Head of caudate nucleus (tissue), 42 donors: ENCODE data around the gene NUCB1.
"Not testable (repeated sequence)": the region's sequence is repeated elsewhere in the genome, so short reads cannot be mapped to it uniquely, and the experiment has no call there.

Experiments
- DNase-seq, 42 donors: peaks; one replicate each; pipeline versions ENCODE4 v3.0.0 to v3.0.0-alpha.2; 2020 to 2021; ENCODE audit warnings: mixed read lengths in 7 of 42
- intact Hi-C: fragments of 100-400 bp; cut with DNase I; formaldehyde crosslinking; loops from one replicate; pipeline ENCODE4 v1.15.0; 2022

NUCB1 gene

DNA sequence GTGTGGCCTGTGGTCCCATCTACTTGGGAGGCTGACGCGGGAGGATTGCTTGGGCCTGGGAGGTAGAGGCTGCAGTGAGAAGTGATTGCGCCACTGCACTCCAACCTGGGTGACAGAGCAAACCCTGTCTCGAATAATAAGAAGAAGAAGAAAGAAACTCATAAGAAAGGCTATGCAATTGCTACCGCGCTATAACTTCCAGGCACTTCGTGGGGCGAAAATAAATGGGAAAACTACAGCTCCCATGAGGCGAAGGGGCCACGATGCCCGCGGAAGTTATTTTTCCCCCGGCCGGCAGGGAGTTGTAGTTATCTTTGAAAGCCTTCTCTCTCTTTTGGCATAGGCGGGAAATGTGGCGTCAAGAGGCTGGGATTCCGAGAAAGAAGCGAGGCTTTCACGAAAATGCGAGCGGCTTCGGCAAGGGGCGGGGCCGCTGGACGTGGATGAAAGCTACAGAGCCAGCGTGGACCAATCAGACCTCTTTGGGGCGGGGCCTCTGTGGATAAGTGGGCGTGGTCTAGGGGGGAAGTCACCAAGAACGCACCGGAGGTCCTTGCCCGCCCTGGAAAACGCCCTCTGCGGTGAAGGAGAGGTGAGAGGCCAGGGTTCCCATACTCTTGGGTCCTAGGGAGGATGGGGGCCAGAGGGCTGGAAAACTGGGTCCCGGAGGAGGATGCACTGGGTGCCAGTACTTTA, at the start of gene NUCB1:
TSS of gene NUCB1 (plus strand) at position 532 of the 696 bp plus-strand sequence. CDS start 485 bp downstream, outside the sequence.
- DNase-seq = peak; percentile 97 to 100 (median 99)
- intact Hi-C loops = no loop called here

DNA sequence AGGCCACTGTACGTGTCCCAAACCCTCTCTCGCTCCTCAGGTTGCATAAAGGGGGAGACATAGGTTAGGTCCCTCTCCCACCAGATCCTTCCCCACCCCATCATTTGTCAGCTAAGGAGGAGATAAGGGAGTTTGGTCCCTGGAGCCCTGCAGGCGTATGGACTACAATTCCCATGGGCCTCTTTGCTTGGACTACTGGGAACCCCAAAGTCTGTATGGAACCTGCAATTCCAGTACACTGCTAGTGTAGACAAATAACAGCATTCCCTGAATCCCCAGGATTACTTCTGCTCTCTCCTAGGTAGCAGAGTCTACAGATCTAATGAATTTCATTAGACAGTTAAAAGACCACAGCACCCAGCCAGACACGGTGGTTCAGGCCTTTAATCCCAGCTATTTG, 47.8 kb upstream of the NUCB1 start:
- DNase-seq = no peak
- intact Hi-C loops = no loop called here

DNA sequence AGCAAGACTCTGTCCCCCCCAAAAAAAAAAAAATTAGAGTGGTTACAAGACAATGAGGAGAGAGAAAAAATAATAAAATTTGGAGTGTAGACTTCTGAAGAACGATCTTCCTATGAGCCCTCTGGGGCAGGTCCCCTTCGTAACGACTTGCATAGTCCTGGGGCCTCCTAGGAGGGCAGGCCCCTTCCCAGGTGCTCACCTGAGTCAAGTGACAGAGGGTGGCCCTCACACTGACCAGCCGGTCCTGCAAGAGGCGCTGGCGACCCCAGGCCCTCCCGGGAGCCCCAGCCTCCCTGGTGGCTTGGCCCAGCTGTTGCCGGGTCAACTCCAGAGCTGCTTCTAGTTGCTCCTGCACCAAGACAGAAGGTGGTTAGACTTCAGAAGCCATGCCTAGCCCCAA, 46.6 kb upstream of the NUCB1 start:
- intact Hi-C loops = no loop called here

DNA sequence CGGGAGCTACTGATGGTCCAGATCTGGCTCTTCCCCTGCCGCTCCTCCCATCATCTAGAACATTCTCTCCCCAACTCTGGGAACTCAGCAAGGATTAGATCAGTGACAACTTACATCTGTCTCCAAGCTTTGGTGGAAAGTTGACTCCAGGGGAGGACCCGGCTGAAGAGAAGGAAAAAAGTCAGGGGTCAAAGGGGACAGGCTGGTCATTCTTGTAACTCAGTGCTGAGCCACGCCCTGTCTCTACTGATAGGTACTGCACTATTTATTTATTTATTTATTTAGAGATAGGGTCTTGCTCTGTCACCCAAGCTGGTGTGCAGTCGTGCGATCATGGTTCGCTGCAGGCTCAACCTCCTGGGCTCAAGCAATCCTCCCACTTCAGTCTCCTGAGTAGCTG, 46.0 kb upstream of the NUCB1 start:
- intact Hi-C loops = no loop called here

More for the DNA sequence above, 46.6 kb upstream of the NUCB1 start:
- DNase-seq = no peak

DNA sequence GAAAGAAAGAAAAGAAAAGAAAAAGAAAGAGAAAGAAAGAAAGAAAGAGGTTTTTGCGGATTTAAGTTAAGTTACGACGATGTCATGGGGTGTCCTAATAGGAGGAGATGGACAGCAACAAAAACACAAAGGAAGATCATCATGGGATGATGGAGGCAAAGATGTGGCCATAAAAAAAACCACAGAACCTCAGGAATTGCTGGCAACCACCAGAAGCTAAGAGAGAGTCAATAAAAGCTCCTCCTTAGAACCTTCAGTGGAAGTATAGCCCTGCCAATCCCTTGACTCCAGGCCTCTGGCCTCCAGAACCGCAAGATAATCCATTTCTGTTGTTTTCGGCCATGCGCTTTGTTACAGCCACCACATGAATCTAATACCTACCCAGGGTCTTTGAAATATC, 43.2 kb upstream of the NUCB1 start:
- intact Hi-C loops = no loop called here

More for the DNA sequence above, 46.0 kb upstream of the NUCB1 start:
- no peak for DNase-seq

DNA sequence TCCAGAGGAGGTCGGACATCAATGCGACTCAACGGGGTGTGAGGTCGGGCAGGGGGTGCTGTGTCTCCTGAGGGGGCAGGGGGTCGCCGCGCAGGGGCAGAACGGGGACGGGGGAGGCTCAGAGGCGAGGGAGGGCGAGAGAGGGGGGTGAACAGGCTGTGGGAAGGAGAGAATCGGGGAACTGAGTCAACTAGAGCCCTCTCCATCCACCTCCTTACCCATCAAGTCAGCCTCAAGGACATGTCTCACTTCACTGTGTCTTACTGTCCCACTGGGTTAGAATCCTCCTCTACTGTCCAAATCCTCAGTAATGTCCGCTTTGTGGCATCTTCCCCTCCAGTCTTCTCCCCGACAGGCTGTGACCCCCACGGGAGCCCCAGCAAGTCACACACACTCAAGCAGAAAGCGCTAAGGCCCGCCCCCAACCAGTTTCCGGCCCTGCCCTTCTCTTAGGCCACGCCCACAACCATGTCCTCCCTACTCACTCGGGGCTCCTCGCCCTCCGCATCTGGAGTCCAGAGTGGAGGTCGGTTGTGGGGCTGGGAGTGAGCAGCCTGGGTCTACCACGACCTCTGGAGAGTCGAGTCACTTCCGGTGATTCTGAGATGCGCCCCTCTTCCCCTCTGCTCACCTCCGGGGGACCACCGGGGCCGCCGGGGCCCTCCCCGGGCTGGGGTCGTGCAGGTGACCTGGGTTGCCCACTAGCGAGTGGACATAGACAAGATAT, 41.0 kb upstream of the NUCB1 start:
- peak in 12 of 42 donors; percentile 26 to 61 (median 43) for DNase-seq
- intact Hi-C loops = no loop called here

More for the DNA sequence above, 43.2 kb upstream of the NUCB1 start:
- no peak for DNase-seq

DNA sequence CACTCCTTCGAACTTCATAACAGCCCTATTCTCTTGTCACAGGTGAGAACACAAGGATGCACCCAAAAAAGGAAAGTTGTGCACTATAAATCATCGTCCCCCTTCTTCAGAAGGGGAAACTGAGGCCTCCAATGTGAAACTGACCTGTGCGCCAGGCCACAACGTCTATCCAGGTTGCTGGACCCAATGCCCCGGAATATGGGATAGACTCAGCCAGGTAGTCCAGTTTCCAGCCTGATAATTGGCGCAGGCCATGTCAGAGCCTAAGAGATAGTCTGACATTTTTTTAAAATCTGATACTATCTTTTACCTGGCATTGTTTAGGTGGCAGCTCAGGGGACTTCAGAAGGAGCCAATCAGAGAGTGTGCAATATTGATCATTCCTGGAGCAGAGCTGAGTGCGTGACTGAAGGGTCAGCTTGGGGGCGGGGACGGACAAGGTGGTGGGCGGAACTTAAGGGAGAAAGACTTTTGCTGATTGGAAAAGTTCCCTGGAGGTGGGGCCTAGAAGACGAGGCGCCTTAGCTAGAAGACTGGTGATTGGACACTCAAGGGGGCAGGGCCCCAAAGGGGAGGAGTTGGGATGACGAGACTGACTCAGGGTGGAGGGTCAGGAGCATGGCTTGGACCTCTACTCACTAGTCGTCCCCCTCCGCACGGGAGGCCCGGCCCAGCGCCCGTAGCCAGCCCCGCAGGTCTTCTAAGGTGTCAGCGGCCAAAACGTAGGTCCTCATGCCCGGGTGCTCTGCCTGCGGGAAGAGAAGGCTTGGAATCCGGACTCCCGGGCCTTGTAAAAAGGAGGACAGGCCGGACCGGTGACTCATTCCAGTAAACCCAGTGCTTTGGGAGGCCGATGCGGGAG, 40.2 kb upstream of the NUCB1 start:
- intact Hi-C loops = no loop called here

DNA sequence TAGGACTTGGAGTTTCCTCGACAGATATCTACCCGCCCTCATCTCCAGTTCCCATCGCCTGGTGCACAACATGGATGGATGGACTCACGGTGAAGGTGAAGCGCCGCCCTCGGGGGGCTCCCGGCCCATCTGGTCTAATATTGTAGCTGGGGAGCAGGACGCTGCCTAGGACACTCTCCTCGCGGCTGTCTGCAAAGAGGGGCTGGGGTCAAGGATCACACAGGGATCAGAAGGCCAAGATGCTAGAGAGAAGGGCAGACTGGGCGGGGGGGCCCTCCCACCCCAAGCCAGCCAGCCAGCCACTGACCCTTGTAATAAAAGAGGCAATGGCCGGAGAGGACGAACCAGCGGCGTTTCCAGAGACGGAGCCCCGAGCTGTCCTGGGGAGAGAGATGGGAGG, 38.8 kb upstream of the NUCB1 start:
- intact Hi-C loops = no loop called here
- DNase-seq = no peak

More for the DNA sequence above, 40.2 kb upstream of the NUCB1 start:
- DNase-seq = peak in 4 of 42 donors; percentile 23 to 51 (median 36)

DNA sequence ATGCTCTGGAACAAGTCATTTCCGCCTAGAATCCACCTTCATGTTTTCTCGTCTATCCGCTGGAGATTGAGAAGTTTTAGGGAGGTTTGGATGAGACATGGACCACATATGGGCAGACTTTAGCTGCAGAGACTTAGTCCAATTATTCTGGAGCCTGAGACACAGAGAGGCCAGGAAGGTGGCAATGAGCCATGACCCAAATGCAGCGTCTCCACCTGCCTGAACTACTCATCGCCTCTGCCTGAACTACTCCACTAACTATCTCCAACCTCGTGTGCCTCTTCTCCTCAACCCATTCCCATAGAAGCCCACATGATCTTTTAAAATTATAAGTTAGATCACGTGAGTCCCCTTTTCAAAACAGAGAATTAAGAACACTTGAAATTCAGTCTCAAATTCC, 37.3 kb upstream of the NUCB1 start:
- DNase-seq = no peak
- intact Hi-C loops = no loop called here

DNA sequence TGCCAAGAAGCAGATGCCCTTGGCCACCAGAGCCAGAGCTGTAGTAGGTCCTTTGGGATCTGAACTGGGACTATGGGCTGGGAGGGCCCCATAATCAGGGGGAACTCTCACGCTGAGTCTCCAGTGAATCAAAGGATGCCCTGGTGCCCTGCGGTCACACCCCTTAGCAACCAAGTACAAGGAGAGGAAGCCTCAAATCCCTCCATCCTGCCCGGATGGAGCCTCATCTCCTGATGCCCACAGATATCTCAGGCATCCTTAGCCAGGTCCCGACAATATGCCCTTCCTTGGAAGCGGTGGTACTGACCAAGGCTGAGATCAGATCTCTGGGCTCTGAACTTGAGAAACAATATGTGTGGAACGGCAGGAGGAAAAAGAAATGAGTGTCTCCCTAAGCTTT, 33.4 kb upstream of the NUCB1 start:
- DNase-seq = no peak
- intact Hi-C loops = no loop called here

DNA sequence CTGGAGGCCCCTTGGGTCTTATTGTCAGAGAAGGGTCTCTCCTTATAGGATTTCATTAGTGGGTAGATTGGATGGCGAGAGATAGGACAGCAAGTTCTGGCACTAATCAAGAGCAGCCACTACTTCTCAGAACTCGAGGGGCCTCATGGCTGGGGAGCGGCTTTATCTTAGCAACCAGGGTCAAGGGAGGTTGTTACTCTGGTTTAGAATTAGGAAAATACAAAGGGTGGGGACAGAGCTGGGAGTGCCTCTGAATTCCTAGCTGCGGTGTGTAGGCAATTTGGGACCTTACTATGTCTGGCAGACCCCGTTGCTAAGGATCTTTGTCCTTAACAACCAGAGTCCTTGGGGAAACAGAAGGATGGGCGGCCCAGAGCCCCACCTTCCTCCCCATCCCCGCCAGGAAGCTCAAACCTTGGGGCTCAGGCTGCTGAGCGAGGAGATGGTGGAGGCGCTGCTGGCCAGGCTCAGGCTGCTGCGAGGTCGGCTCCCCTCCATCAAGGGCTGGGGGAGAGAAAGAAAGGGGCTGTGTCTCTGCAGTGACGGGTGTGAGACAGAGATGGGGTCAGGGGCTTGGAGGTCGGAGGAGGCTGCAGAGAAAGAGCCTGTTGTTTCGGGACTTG, 32.9 kb upstream of the NUCB1 start:
- intact Hi-C loops = no loop called here
- DNase-seq = no peak

DNA sequence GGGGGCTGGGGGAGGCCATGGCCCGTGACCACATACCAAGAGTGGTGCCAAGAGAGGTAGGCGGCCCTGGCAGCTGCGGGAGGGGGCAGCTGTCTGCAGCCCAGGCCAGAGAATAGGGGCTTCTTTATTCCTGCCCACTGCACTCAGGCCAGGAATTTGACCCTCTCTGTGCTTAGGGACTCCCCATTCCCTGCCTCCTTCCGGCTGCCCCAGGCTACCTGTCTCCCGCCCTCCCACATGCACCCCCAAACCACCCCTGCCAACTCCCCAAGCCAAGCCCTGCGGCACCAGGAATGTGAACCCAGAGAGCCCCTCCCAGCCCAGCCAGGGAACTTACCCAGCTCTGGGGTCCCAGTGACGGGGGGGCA, 32.4 kb upstream of the NUCB1 start:
- intact Hi-C loops = no loop called here
- DNase-seq = no peak

DNA sequence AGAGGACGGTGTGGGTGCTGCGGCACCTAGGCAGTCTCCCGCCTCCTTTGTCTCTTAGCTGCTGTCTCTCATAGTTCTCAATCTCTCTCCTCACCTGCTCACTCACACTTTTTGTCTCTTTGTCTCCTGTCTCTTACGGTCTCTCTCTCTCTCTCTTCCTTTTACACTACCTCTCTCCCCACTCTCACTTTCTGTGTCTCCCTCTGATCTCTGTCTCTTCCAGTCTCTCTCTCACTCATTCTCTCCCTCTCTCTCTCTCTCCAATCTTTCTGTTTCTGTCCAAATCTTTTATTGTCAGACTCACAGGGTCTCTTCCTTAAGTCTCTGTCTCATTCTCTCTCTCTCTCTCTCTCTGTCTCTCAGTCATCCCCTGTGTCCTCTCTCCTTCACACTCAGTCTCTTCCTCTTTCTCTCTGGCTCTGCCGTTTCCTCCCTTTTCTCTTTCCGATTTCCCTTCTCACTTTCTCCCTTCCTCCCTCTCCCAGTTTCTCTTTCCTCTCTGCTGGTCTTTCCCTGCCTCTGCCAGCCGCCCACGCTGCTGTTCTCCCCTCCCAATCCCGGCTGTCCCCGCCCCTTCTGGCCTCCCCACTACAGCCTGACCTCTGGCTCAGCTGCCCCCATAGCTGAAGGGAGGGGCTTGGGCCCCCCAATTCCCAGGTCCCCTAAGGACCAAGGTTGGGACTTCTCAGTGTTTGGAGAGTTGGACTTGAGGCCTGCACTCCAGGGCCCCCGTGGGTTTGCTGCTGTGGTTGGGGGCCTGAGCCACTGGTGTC, 31.8 kb upstream of the NUCB1 start, which contains the start of gene PLEKHA4:
TSS of gene PLEKHA4 (minus strand) at position 504 of the 773 bp plus-strand sequence. CDS start 997 bp downstream, outside the sequence.
- DNase-seq = peak in 7 of 42 donors; percentile 5 to 65 (median 28)
- intact Hi-C loops = no loop called here

DNA sequence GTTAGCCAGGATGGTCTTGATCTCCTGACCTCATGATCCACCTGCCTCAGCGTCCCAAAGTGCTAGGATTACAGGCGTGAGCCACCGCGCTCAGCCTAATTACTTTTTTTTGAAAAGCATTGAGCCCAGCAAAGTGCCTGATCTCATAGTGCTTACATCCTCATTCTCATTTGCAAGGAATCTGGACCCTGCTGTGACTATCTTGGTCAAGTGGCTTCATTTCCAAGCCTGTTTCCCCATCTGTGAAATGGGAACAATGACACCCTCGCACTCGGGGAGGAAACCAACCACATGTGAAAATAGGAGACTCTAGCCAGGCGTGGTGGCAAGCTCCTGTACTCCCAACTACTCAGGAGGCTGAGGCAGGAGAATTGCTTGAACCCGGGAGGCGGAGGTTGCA, 30.1 kb upstream of the NUCB1 start:
- DNase-seq = no peak
- intact Hi-C loops = no loop called here

DNA sequence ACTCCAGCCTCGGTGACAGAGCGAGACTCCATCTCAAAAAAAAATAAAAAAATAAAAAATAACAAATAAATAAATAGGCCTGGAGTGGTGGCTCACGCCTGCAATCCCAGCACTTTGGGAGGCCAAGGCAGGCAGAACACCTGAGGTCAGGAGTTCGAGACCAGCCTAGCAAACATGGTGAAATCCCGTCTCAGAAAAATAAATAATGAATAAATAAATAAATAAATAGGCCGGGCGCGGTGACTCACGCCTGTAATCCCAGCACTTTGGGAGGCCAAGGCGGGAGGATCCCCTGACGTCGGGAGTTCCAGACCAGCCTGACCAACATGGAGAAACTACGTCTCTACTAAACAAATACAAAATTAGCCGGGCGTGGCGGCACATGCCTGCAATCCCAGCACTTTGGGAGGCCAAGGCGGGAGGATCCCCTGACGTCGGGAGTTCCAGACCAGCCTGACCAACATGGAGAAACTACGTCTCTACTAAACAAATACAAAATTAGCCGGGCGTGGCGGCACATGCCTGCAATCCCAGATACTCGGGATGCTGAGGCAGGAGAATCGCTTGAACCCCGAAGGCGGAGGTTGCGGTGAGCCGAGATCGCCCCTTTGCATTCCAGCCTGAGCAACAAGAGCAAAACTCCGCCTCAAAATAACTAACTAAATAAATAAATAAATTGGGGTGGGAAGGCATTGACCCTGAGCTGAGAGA, 28.5 kb upstream of the NUCB1 start:
- DNase-seq, intact Hi-C loops: not testable (repeated sequence)

DNA sequence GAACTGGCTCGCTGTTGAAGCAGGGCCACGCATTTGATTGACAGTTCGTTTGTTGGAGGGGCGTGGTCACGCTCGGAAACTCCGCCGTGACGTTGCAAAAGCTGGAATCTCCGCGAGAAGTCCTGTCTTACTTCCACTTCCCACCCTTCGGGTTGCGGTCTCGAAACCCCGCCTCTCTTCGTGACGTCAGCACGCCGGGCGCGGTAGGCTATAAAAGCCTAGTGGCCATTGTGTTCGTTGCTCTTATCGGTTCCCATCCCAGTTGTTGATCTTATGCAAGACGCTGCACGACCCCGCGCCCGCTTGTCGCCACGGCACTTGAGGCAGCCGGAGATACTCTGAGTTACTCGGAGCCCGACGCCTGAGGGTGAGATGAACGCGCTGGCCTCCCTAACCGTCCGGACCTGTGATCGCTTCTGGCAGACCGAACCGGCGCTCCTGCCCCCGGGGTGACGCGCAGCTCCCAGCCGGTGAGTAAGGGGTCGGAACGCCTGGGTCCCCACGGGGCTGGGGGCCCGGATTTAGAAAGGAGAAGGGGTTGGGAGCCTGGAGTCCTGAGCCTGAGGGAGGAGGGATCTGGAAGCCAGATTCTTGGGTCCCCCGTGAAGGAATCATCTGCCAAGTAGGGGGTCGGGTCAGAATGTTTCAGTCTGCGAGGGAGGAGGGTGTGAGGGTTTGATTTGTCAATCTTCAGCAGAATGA, 27.8 kb upstream of the NUCB1 start, which contains the start of gene PPP1R15A:
TSS of gene PPP1R15A (plus strand) at position 240 of the 702 bp plus-strand sequence. CDS start 813 bp downstream, outside the sequence.
- intact Hi-C loops = no loop called here
- peak; percentile 95 to 100 (median 99) for DNase-seq
